Suprapubic skin (tissue), 4 donors: Measurements from ENCODE around the gene PDGFC.

Experiments used
- EP300 ChIP-seq: sonication (generic); formaldehyde crosslinking; IDR thresholded peaks from one replicate; pipeline ENCODE4 v1.6.1; 2017; ENCODE audit warnings: antibody characterized with exemption
- POLR2A ChIP-seq, 2 donors: fragments of 450-650 bp; IDR thresholded peaks; one replicate each; pipeline ENCODE4 v1.6.1; 2017; ENCODE audit warnings: antibody characterized with exemption in 2 of 2, mild to moderate bottlenecking in 2 of 2, moderate library complexity in 2 of 2
- POLR2AphosphoS5 ChIP-seq, 3 donors: sonication (generic); formaldehyde crosslinking; IDR thresholded peaks; one replicate each; pipeline ENCODE4 v1.6.1; 2017; ENCODE audit warnings: antibody characterized with exemption in 3 of 3
- TF ChIP-seq, protein P1 (sequence below), 2 donors: fragments of 200-600 bp in 1 of 2; fragments of 450-650 bp in 1 of 2; sonication (generic) in 1 of 2; IDR thresholded peaks; one replicate each; pipeline ENCODE4 v1.5.1; 2016 to 2019; ENCODE audit warnings: antibody characterized with exemption in 2 of 2, mild to moderate bottlenecking in 1 of 2, moderate library complexity in 1 of 2

DNA sequence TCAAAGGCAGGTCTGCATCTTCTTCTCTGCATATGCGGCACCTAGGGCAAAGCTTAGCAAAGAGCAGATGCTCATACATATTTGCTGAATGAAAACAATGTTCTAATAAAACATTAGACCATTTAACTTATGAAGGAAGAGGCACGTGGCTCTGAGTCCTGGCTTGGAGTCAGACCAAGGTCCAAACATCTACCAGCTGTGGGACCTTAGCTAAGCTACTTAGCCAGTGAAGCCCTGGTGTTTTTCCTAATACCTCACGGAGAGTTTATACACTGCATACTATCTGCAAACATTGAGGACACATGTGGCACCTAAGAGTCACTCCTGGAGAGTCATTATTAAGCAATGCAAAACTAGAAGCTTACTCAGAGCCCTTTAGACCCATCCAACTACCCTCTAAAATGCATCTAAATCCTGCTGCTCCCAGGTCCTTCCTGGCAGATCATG, 9.0 kb downstream of the PDGFC start:
- TF ChIP-seq POLR2AphosphoS5 (IDR thresholded peaks at IDR 0.05) (no peak), POLR2A (IDR thresholded peaks at IDR 0.05) (no peak), EP300 (no peak)
- TF ChIP-seq, protein P1, sequence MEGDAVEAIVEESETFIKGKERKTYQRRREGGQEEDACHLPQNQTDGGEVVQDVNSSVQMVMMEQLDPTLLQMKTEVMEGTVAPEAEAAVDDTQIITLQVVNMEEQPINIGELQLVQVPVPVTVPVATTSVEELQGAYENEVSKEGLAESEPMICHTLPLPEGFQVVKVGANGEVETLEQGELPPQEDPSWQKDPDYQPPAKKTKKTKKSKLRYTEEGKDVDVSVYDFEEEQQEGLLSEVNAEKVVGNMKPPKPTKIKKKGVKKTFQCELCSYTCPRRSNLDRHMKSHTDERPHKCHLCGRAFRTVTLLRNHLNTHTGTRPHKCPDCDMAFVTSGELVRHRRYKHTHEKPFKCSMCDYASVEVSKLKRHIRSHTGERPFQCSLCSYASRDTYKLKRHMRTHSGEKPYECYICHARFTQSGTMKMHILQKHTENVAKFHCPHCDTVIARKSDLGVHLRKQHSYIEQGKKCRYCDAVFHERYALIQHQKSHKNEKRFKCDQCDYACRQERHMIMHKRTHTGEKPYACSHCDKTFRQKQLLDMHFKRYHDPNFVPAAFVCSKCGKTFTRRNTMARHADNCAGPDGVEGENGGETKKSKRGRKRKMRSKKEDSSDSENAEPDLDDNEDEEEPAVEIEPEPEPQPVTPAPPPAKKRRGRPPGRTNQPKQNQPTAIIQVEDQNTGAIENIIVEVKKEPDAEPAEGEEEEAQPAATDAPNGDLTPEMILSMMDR (IDR thresholded peaks at IDR 0.05), result no peak
